SKM-1 treated with dmso at 0.1 percent for 144 hours (cell line): ENCODE results near the gene SCT.

Experiments used
- DNase-seq: peaks from one replicate; lab custom pipeline; 2025; ENCODE audit not compliant: unreplicated experiment; lab: John Stamatoyannopoulos, UW

The SCT gene

DNA sequence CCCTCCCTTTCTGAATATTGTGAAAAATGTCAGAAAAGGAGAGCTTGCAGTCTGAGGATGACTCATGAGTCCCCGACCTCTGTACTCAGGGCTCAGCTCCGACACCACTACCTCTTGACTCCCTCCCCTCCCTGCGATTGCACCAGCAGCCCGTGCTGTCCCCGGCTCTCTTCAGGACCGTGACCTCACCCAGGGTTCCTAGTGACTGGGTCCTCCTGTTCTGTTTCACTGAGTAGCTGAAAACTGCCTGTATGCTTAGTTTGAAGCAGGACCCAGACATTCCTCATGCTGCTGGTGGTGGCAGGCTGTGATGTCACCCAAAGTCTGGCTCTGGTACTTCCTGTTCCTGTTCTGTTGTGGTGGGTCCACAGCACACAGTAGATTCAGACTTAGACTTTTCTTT, 39.0 kb downstream of the SCT start:
- DNase-seq = peak; percentile 68

DNA sequence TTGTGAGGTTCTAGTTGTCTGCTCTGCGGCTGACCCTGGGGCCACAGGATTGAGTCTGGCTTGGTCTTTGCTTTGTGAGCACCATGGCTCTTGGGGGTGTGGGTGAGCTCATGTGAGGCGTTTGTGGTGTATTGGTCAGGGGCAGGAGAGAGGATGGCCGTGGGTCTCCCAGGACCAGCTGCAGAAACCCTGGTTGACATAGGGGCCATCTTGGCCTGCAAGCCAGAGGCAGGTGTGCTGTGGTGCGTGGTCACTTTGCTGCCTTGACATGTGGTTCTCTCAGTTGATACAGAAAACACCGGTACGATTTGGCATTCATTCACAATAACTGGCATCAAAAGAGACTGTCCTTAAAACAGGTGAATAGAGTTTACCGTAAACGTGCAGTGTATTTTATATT, 39.4 kb downstream of the SCT start:
- DNase-seq = no peak

DNA sequence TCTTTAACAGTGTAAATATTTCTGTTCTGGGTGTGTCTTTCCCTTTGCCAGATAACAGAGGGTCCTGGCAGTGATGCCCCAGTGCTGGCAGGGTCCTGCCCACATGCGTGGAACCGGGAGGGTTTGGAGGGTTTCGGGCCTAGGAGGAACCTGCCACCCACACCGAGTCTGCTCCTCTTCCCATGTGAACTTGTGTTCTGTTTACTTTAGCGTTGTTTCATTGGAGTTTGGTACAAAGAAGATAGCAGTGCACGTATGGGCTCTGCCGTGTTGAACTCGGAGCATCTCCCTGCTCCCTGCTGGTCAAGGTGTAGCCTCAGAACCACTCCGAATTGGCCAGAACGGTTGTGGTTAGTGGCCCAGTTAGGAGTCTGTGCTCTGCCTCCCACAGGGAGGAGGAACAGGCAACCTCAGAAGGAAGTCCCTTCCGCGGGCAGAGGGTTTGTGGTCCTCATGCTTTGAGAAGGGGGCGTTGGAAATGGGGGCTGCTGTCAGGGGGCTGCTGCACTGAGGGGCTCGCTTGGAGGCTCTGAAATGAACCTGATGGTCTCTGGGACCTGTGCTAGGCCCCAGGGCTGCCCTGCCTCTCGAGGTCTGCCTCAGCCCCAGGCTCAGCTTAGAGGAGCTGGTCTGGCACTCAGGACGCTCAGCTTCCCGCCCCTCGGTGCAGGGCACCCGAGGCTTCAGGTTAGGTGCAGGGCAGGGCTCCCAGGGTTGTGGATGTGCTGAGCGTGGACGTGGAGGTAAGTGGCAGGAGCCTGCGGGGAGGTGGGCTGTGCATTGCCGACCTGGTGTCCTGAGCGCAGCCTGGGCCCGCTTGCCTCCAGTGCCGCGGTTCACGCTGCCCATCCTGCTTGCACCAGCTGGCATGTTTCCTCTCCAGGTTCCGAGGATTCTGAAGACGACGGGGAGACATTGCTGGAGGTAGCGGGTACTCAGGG, 40.3 kb downstream of the SCT start:
- no peak for DNase-seq

DNA sequence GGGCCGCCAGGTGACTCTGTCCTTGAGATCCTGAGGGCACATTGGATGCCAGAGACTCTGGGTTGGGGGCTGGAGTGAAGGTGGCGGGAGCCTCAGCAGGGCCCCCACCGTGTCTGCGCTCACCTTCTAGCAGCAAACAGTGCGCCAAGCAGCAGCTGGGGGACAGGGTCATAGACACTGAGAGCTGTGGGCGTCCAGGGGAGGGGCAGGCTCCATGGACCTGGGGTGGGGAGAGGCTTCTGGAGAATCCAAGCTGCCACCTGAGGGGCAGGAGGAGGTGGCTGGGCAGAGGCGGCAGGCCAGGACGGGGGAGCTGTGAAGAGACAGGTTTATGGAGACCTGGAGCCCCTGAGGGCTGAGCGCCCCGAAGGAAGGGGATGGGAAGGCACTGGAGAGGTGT, 42.7 kb downstream of the SCT start:
- DNase-seq = no peak

DNA sequence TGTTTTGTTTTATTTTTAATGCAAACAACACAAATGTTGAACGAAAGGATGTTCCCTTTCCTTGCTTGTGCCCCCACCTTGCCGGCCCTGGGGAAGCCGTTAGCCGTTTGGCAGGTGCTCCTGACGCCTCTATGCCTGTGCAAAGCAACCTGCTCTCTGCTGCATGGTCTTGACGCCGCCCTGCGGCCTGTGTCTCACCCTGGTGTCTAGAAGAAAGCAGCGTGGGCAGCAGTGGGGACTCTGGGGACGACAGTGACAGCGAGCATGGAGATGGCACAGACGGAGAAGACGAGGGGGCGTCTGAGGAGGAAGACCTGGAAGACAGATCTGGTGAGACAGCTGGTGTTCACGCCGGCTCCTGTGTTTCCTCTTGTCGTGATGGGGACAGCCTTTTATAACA, 45.2 kb downstream of the SCT start:
- no peak for DNase-seq

DNA sequence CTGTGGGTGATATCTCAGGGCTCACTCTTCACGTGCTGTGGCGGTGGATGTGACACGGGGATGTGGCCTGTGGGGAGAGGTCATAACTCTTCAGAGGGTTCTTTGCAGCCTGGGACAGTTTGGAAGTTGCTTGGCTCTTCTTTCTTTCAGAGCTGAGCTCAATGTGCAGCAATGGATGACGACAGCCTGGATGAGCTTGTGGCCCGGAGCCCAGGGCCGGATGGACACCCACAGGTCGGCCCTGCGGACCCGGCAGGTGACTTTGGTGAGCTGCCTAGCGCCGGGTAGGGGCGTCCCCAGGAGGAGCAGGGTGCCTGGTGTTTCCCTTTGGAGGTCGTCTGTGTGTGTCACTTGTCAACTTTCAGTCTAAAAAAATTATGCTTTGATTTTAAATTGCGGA, 45.6 kb downstream of the SCT start:
- no peak for DNase-seq

DNA sequence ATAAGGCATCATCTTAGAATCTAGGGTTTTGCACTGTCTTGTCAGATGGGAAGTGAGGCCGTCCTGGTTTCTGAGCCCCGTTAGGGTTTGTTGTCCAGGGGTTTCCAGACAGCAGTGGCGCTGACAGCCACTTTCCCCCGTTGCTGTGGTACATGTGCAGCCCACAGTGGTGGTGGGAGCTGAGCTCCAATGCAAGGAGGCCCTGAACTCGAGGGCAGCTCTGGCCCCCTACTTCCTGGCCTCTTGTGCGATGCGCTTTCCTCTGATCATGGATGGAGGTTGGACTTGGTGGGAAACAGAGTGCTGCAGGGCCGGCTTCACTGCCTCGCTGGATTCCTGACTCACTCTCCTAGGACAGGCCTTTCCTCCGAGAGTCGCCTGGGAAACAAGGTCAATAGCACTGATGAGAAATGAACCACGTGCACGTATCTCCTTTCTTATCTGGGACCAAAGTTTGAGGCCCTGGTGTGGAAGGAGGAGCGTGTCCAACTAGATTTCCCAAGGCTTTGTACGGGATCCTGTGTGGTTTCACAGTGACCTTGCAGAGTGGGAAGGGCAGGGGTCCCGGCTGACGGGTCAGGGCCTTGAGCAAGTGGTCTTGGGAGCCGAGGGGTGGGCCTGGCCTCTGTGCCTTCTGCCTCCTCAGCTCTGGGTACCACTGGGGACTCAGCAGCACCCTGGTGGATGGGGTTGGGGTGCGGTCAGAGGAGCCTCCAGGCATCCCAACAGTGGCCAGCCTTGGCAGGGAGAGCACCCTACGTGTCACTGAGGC, 47.0 kb downstream of the SCT start:
- no peak for DNase-seq

DNA sequence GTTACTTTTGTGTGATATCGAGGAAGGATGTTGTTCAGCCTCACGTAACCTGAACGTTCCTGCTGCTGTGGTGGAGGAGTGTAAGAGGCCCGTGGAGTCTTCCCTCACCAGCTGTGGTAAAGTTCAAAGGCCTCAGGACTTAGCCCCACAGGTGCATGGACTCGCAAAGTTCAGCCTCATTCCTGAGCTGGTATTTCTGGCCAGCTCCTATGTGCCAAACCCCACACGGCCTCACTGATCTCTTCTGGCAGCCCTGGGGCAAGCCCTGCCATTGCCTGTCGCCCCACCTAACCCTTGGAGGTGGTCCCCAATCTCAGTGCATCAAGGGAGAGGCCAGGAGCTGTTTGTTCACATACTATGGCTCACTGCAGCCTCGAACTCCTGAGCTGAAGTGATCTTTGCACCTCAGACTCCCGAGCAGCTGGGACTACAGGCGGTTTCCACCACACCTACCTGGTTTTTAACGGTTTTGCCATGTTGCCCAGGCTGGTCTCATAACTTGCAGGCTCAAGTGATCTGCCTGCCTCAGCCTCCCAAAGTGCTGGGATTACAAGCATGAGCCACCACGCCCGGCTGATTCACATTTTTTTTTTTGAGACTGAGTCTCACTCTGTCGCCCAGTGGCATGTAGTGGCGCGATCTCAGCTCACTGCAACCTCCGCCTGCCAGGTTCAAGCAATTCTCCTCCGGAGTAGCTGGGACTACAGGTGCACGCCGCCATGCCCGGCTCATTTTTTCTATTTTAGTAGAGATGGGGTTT, 48.5 kb downstream of the SCT start:
- DNase-seq = no peak

DNA sequence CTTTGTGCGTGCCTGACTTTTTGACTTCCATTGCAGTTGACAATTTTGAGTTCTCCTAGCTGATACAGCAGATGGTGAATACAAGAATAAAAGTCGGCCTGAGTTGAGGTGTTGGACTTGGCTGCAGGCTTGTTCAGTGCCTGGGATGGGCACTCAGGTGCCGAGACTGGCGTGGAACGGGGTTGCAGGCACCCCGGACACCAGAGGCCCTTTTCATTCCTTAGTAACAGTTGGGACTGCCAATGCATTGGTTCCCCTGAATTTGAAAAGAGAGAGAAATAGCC, 49.4 kb downstream of the SCT start:
- DNase-seq = no peak

DNA sequence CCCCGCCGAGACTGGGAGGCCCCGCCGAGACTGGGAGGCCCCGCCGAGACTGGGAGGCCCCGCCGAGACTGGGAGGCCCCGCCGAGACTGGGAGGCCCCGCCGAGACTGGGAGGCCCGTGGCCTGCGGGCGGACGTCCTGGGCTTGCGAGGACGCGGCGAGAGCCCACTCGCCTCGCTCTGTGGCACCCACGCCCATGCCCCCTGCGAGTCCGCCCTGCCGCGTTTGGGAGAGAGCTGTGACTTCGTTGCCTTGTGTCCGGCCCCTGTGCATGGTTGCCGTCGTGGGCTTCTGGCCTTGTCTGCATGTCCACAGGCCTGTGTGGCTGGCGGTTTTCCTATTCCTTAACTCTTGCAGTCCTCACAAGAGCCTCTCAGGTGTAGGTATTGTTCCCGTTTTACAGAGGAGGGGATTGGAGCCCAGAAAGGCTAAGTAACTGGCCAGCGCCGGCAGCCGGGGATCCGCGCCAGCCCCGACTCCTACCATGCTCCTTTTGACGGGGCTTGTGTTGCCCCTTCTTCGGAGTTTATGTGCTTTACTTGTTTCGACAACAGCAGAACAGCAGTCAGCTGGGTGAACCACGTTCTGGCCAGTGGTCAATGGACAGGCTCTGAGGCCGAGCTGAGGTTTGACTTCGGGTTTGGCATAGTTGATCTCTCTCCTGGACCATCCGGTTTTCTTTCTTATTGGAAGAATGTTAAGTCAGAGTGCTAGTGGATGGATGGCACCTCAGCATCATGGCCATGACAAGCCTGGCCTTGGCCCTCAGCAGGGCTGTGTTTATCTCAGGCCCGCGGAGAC, 50.0 kb downstream of the SCT start:
- DNase-seq = no peak
